OCI-LY1 (cell line): ENCODE measurements around the gene CYP51A1.

Experiments
- H2AFZ ChIP-seq: fragments of 200-600 bp; sonication (generic), shearing (Covaris generic); 2 replicates; pipeline ENCODE4 v1.6.0; 2014; ENCODE audit warnings: antibody characterized with exemption, mild to moderate bottlenecking, low read length
- H3F3A ChIP-seq: fragments of 200-600 bp; sonication (generic), shearing (Covaris generic); 2 replicates; pipeline ENCODE4 v1.6.0; 2014; ENCODE audit warnings: mild to moderate bottlenecking, antibody characterized with exemption, low read length, moderate library complexity; ENCODE audit not compliant: insufficient read depth
- H3K27ac ChIP-seq: fragments of 200-600 bp; sonication (generic); 2 replicates; pipeline ENCODE4 v1.5.1; 2014; ENCODE audit warnings: low read length, mixed run types, mild to moderate bottlenecking, low read depth; ENCODE audit not compliant: poor library complexity, severe bottlenecking
- H3K27me3 ChIP-seq: fragments of 200-600 bp; sonication (generic); 2 replicates; pipeline ENCODE4 v1.6.0; 2014; ENCODE audit warnings: antibody characterized with exemption, mild to moderate bottlenecking, low read length, moderate library complexity; ENCODE audit not compliant: insufficient read depth
- H3K36me3 ChIP-seq: fragments of 200-600 bp; sonication (generic); 2 replicates; pipeline ENCODE4 v1.6.1; 2014; ENCODE audit warnings: mild to moderate bottlenecking, antibody characterized with exemption, low read length, moderate library complexity, mixed read lengths; ENCODE audit not compliant: insufficient read depth
- H3K4me1 ChIP-seq: fragments of 200-600 bp; sonication (generic); 2 replicates; pipeline ENCODE4 v1.5.1; 2014; ENCODE audit warnings: mild to moderate bottlenecking, low read length, moderate library complexity; ENCODE audit not compliant: insufficient read depth, severe bottlenecking
- H3K4me2 ChIP-seq: fragments of 200-600 bp; sonication (generic), shearing (Covaris generic); 2 replicates; pipeline ENCODE4 v1.6.1; 2014; ENCODE audit warnings: low read length
- H3K4me3 ChIP-seq: fragments of 200-600 bp; sonication (generic); 2 replicates; pipeline ENCODE4 v1.5.1; 2014; ENCODE audit warnings: low read length, low read depth, mild to moderate bottlenecking, mixed read lengths; ENCODE audit not compliant: poor library complexity, severe bottlenecking
- H3K79me2 ChIP-seq: fragments of 200-600 bp; shearing (Covaris generic); 2 replicates; pipeline ENCODE4 v1.6.1; 2016; ENCODE audit warnings: mixed run types, low read length, mixed read lengths; ENCODE audit not compliant: insufficient read depth
- H3K9ac ChIP-seq: fragments of 200-600 bp; sonication (generic), shearing (Covaris generic); 2 replicates; pipeline ENCODE4 v1.6.1; 2014; ENCODE audit warnings: mild to moderate bottlenecking, low read length, mixed read lengths
- H3K9me2 ChIP-seq: fragments of 200-600 bp; sonication (generic), shearing (Covaris generic); 2 replicates; pipeline ENCODE4 v1.6.1; 2014; ENCODE audit warnings: low read depth, mild to moderate bottlenecking, low read length, mixed read lengths
- H3K9me3 ChIP-seq: fragments of 200-600 bp; shearing (Covaris generic); 2 replicates; pipeline ENCODE4 v1.6.1; 2014; ENCODE audit warnings: low read length, mixed read lengths
- H4K20me1 ChIP-seq: fragments of 200-600 bp; sonication (generic), shearing (Covaris generic); 2 replicates; pipeline ENCODE4 v1.6.0; 2016; ENCODE audit warnings: mild to moderate bottlenecking, low read length; ENCODE audit not compliant: insufficient read depth
- EZH2 ChIP-seq: fragments of 200-600 bp; sonication (generic), shearing (Covaris generic); IDR thresholded peaks from 2 replicates; pipeline ENCODE4 v1.8.0; 2017; ENCODE audit warnings: borderline replicate concordance, mixed run types, mild to moderate bottlenecking, antibody characterized with exemption, low read length, moderate library complexity, mixed read lengths
- TF ChIP-seq, protein P1 (sequence below): fragments of 200-600 bp; sonication (generic), shearing (Covaris generic); IDR thresholded peaks from 2 replicates; pipeline ENCODE4 v1.5.1; 2017; ENCODE audit warnings: mild to moderate bottlenecking, antibody characterized with exemption, low read length, moderate library complexity, mixed read lengths

CYP51A1 gene

GRCh38 chr7:92133737-92134270, 473 bp downstream of the CYP51A1 start:
- Histone ChIP-seq H3K9ac (peak overlapping the region; percentile 85), H2AFZ (no peak overlapping the region), H3K4me3 (peak overlapping the region; percentile 70), H3K27me3 (no peaks in the 10 kb centered on the region), H4K20me1 (no peaks in the 10 kb centered on the region), H3K4me1 (peaks cover 37% of the 10 kb centered on the region), H3K9me3 (no peaks in the 10 kb centered on the region), H3F3A (no peaks in the 10 kb centered on the region), H3K27ac (peak overlapping the region; percentile 85), H3K4me2 (peak overlapping the region; percentile 78), H3K36me3 (peaks cover 33% of the 10 kb centered on the region), H3K9me2 (no peaks in the 10 kb centered on the region), H3K79me2 (peaks cover 29% of the 10 kb centered on the region)
- no peak for TF ChIP-seq EZH2
- TF ChIP-seq, protein P1, sequence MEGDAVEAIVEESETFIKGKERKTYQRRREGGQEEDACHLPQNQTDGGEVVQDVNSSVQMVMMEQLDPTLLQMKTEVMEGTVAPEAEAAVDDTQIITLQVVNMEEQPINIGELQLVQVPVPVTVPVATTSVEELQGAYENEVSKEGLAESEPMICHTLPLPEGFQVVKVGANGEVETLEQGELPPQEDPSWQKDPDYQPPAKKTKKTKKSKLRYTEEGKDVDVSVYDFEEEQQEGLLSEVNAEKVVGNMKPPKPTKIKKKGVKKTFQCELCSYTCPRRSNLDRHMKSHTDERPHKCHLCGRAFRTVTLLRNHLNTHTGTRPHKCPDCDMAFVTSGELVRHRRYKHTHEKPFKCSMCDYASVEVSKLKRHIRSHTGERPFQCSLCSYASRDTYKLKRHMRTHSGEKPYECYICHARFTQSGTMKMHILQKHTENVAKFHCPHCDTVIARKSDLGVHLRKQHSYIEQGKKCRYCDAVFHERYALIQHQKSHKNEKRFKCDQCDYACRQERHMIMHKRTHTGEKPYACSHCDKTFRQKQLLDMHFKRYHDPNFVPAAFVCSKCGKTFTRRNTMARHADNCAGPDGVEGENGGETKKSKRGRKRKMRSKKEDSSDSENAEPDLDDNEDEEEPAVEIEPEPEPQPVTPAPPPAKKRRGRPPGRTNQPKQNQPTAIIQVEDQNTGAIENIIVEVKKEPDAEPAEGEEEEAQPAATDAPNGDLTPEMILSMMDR: peak; percentile 99

GRCh38 chr7:92133133-92133736, 1.0 kb downstream of the CYP51A1 start:
- peaks cover 29% of the 10 kb centered on the region for H3K79me2 ChIP-seq
- H3K9me2 ChIP-seq: no peaks in the 10 kb centered on the region
- H3K4me3 ChIP-seq: peak overlapping the region; percentile 70
- H3K36me3 ChIP-seq: peaks cover 39% of the 10 kb centered on the region
- peak overlapping the region; percentile 78 for H3K4me2 ChIP-seq
- H3K9ac ChIP-seq: peak overlapping the region; percentile 85
- H4K20me1 ChIP-seq: no peaks in the 10 kb centered on the region
- H3K27me3 ChIP-seq: no peaks in the 10 kb centered on the region
- peak overlapping the region; percentile 85 for H3K27ac ChIP-seq
- no peaks in the 10 kb centered on the region for H3F3A ChIP-seq
- no peak overlapping the region for H2AFZ ChIP-seq
- H3K4me1 ChIP-seq: peaks cover 37% of the 10 kb centered on the region
- H3K9me3 ChIP-seq: no peaks in the 10 kb centered on the region
- no peak for TF ChIP-seq EZH2
- TF ChIP-seq, protein P1: no peak

- Histone ChIP-seq H4K20me1 (no peaks in the 10 kb centered on the region), H3K4me3 (peak overlapping the region; percentile 70), H2AFZ (no peak overlapping the region), H3K4me1 (peaks cover 37% of the 10 kb centered on the region), H3K9me3 (no peaks in the 10 kb centered on the region), H3K9ac (peak overlapping the region; percentile 85; the same call in 1 of the 2 replicates), H3K36me3 (peaks cover 53% of the 10 kb centered on the region), H3K4me2 (peak overlapping the region; percentile 78), H3K79me2 (peaks cover 29% of the 10 kb centered on the region), H3K27me3 (no peaks in the 10 kb centered on the region), H3F3A (no peaks in the 10 kb centered on the region), H3K9me2 (no peaks in the 10 kb centered on the region), H3K27ac (peak overlapping the region; percentile 9)
- TF ChIP-seq, protein P1: no peak
- no peak for TF ChIP-seq EZH2
These were observed 2.4 kb downstream of the CYP51A1 start for GRCh38 chr7:92131764-92132330.
